ENCODE results near the gene CRTC1.
"Not testable (repeated sequence)": the region's sequence is repeated elsewhere in the genome, so short reads cannot be mapped to it uniquely, and the experiment has no call there.

CRTC1 gene

GRCh38 chr19:18669883-18670282 is 13.6 kb upstream of the CRTC1 start:
- DNase-seq (ENCODE audit: low read depth): no peak

GRCh38 chr19:18670312-18670711 is 13.2 kb upstream of the CRTC1 start:
- DNase-seq (ENCODE audit: low read depth): no peak

GRCh38 chr19:18671303-18672043 is 12.0 kb upstream of the CRTC1 start:
- no peak for DNase-seq (ENCODE audit: low read depth)

GRCh38 chr19:18672044-18672451 is 11.4 kb upstream of the CRTC1 start:
- no peak for DNase-seq (ENCODE audit: low read depth)

GRCh38 chr19:18672606-18673337 is 10.7 kb upstream of the CRTC1 start:
- no peak for DNase-seq (ENCODE audit: low read depth)

- no peak for DNase-seq (ENCODE audit: low read depth)
Observed at GRCh38 chr19:18674616-18675015, 8.9 kb upstream of the CRTC1 start.

- no peak for DNase-seq (ENCODE audit: low read depth)
Observed at GRCh38 chr19:18675779-18676178, 7.7 kb upstream of the CRTC1 start.

GRCh38 chr19:18676692-18677091 is 6.8 kb upstream of the CRTC1 start:
- DNase-seq (ENCODE audit: low read depth): no peak

- no peak for DNase-seq (ENCODE audit: low read depth)
Observed at GRCh38 chr19:18677156-18677555, 6.3 kb upstream of the CRTC1 start.

GRCh38 chr19:18680148-18680547 is 3.3 kb upstream of the CRTC1 start:
- not testable (repeated sequence) for DNase-seq (ENCODE audit: low read depth)

GRCh38 chr19:18682807-18683108 is 722 bp upstream of the CRTC1 start:
- DNase-seq (ENCODE audit: low read depth): no peak

GRCh38 chr19:18683958-18684641 is 620 bp downstream of the CRTC1 start:
- DNase-seq (ENCODE audit: low read depth): no peak

- no peak for DNase-seq (ENCODE audit: low read depth)
Observed at GRCh38 chr19:18684642-18684993, 1.1 kb downstream of the CRTC1 start.

GRCh38 chr19:18685597-18686190 is 2.2 kb downstream of the CRTC1 start:
- no peak for DNase-seq (ENCODE audit: low read depth)

GRCh38 chr19:18687740-18688465 is 4.4 kb downstream of the CRTC1 start:
- no peak for DNase-seq (ENCODE audit: low read depth)

GRCh38 chr19:18696023-18696422 is 12.5 kb downstream of the CRTC1 start:
- no peak for DNase-seq (ENCODE audit: low read depth)

GRCh38 chr19:18697680-18698079 is 14.2 kb downstream of the CRTC1 start:
- no peak for DNase-seq (ENCODE audit: low read depth)

GRCh38 chr19:18698321-18699167 is 15.1 kb downstream of the CRTC1 start:
- no peak for DNase-seq (ENCODE audit: low read depth)

- no peak for DNase-seq (ENCODE audit: low read depth)
Observed at GRCh38 chr19:18699403-18700054, 16.0 kb downstream of the CRTC1 start.

- DNase-seq (ENCODE audit: low read depth): peak; percentile 57
Observed at GRCh38 chr19:18700501-18701249, 17.2 kb downstream of the CRTC1 start.
